Muscle layer of colon (tissue), 2 donors: Measurements from ENCODE around the gene ATP8A2.
"Not testable (repeated sequence)": the region's sequence is repeated elsewhere in the genome, so short reads cannot be mapped to it uniquely, and the experiment has no call there.

Experiments used
- H3K27ac ChIP-seq: one replicate; pipeline ENCODE4 v1.7.0; 2013; ENCODE audit warnings: low read depth, mild to moderate bottlenecking, low read length, moderate library complexity
- H3K27me3 ChIP-seq, 2 donors: one replicate each; pipeline ENCODE4 v1.7.0; 2013; ENCODE audit warnings: low read length in 2 of 2, mild to moderate bottlenecking in 2 of 2; ENCODE audit not compliant: insufficient read depth in 2 of 2, control insufficient read depth in 1 of 2
- H3K36me3 ChIP-seq: one replicate; pipeline ENCODE4 v1.7.0; 2013; ENCODE audit warnings: mild to moderate bottlenecking, low read length; ENCODE audit not compliant: insufficient read depth
- H3K4me1 ChIP-seq: one replicate; pipeline ENCODE4 v1.7.0; 2013; ENCODE audit warnings: mild to moderate bottlenecking, low read length; ENCODE audit not compliant: insufficient read depth
- H3K4me3 ChIP-seq, 2 donors: one replicate each; pipeline ENCODE4 v1.7.0; 2013; ENCODE audit warnings: low read length in 2 of 2, low read depth in 1 of 2, mild to moderate bottlenecking in 1 of 2, moderate library complexity in 1 of 2
- H3K9ac ChIP-seq: one replicate; pipeline ENCODE4 v1.7.0; 2013; ENCODE audit warnings: low read length
- H3K9me3 ChIP-seq: one replicate; pipeline ENCODE4 v1.7.0; 2013; ENCODE audit warnings: mild to moderate bottlenecking, low read length
- donor health status: abdominal sarcoma.
- donor health status: Adenocarcinoma of cecum.

Gene ATP8A2

GRCh38 chr13:25821776-25822175, 450.0 kb downstream of the ATP8A2 start:
- no peaks in the 10 kb centered on the region for H3K27me3 ChIP-seq
- no peak overlapping the region for H3K4me3 ChIP-seq
- no peaks in the 10 kb centered on the region for H3K36me3 ChIP-seq
- peaks cover 8% of the 10 kb centered on the region for H3K4me1 ChIP-seq
- no peak overlapping the region for H3K27ac ChIP-seq
- H3K9ac ChIP-seq = no peak overlapping the region
- no peaks in the 10 kb centered on the region for H3K9me3 ChIP-seq

DNA sequence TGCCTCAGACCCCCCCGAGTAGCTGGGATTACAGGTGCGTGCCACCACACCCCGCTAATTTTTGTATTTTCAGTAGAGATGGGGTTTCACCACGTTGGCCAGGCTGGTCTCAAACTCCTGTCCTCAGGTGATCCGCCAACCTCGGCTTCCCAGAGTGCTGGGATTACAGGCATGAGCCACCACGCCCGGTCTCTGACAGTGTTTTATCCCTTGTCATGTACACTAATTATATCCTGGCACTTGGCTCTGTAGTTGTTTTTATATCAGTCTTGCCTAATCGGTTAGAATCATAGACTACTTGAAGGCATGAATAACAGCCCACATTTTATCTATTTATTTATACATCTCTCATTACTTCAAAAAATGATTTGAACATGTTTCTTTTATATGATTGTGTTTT, 455.4 kb downstream of the ATP8A2 start:
- not testable (repeated sequence) for H3K9ac ChIP-seq, H3K27me3 ChIP-seq, H3K27ac ChIP-seq, H3K9me3 ChIP-seq, H3K36me3 ChIP-seq, H3K4me3 ChIP-seq
- H3K4me1 ChIP-seq = peaks cover 16% of the 10 kb centered on the region

- H3K27me3 ChIP-seq = no peaks in the 10 kb centered on the region
- H3K4me3 ChIP-seq = no peak overlapping the region
- H3K27ac ChIP-seq = no peak overlapping the region
- peaks cover 16% of the 10 kb centered on the region for H3K4me1 ChIP-seq
- H3K9ac ChIP-seq = no peak overlapping the region
- H3K36me3 ChIP-seq = no peaks in the 10 kb centered on the region
- no peaks in the 10 kb centered on the region for H3K9me3 ChIP-seq
Measured at GRCh38 chr13:25827831-25828465, 456.2 kb downstream of the ATP8A2 start.

DNA sequence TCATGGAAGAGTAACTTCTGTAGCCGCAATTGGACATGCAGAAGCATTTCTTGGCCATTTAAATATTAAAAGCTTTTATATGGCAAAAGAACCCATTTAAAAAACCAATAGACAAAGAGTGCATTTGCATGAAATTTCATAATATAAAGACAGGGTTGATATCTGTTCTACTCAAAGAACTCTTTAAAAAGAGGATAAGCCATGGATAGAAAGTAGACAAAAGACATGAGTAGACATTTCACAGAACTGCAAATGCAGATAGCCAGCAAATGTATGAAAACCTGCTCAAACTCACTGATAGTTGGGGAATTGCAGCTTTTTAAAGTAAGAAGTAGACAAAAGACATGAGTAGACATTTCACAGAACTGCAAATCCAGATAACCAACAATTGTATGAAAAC, 462.0 kb downstream of the ATP8A2 start:
- Histone ChIP-seq H3K9ac (no peak overlapping the region), H3K4me1 (peaks cover 6% of the 10 kb centered on the region)

DNA sequence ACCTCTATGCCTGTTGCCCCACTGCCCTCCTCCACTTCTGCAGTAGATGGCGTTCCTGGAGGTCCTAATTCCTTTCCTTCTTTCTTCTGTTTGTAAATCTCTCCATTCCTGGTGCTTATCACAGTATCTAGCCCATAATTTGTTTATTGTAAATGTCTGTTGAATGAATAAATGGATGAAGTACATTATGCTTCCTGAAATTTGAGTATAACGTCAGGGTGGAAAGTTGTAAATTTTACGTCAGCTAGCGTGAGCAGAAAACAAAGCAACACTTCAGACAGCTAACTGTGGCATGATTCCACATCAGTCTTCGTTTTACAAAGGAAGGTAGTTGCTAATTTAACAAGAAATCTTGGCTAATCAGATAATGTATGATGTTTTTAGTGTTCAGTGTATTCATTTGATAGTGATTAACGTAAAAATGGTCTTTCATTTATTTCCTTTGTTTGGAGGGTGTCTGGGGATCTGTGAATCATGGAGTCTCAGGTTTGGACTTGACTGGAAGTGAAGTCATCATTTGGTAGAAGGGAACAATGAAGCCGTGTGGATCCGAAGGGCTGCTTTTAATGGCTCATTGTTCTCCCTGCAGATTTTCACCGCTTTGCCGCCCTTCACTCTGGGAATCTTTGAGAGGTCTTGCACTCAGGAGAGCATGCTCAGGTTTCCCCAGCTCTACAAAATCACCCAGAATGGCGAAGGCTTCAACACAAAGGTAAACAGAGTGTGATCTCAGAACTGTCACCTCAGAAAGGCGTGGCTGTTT, 465.0 kb downstream of the ATP8A2 start:
- Histone ChIP-seq H3K27ac (no peak overlapping the region), H3K9ac (no peak overlapping the region)

More for the DNA sequence above, 462.0 kb downstream of the ATP8A2 start:
- Histone ChIP-seq H3K9me3 (no peaks in the 10 kb centered on the region), H3K36me3 (no peaks in the 10 kb centered on the region), H3K27me3 (no peaks in the 10 kb centered on the region), H3K4me3 (no peak overlapping the region), H3K27ac (no peak overlapping the region)

GRCh38 chr13:25839371-25839770, 467.6 kb downstream of the ATP8A2 start:
- Histone ChIP-seq H3K4me1 (no peaks in the 10 kb centered on the region), H3K27ac (no peak overlapping the region), H3K9me3 (no peaks in the 10 kb centered on the region), H3K9ac (no peak overlapping the region), H3K27me3 (no peaks in the 10 kb centered on the region), H3K36me3 (no peaks in the 10 kb centered on the region), H3K4me3 (no peak overlapping the region)

More for the DNA sequence above, 465.0 kb downstream of the ATP8A2 start:
- H3K27me3 ChIP-seq = no peaks in the 10 kb centered on the region
- H3K4me1 ChIP-seq = no peaks in the 10 kb centered on the region
- no peaks in the 10 kb centered on the region for H3K9me3 ChIP-seq
- H3K36me3 ChIP-seq = no peaks in the 10 kb centered on the region
- no peak overlapping the region for H3K4me3 ChIP-seq

DNA sequence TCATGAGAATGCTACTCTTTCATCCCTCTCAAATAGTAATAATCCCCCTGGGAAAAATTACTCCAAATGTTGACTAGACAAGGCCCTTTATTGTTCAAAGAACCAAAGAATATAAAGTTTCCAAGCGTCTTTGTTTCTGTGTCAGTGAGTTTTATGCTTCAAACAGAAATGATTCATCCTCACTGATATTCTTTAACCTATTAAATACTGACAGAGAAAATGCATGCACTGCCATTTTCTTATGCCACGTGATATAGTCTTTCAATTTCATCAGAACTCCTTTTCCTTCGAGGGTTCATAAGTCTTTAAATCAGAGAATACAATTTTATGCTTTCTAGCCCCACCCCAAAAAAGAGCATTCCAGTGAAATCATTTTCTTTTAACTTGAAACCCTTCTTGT, 468.5 kb downstream of the ATP8A2 start:
- no peaks in the 10 kb centered on the region for H3K4me1 ChIP-seq

GRCh38 chr13:25840931-25841330, 469.2 kb downstream of the ATP8A2 start:
- no peak overlapping the region for H3K27ac ChIP-seq
- H3K9ac ChIP-seq = no peak overlapping the region
- no peaks in the 10 kb centered on the region for H3K4me1 ChIP-seq
- H3K36me3 ChIP-seq = no peaks in the 10 kb centered on the region
- no peaks in the 10 kb centered on the region for H3K9me3 ChIP-seq
- no peaks in the 10 kb centered on the region for H3K27me3 ChIP-seq
- H3K4me3 ChIP-seq = no peak overlapping the region

More for the DNA sequence above, 468.5 kb downstream of the ATP8A2 start:
- H3K9ac ChIP-seq = no peak overlapping the region
- H3K27me3 ChIP-seq = no peaks in the 10 kb centered on the region
- no peak overlapping the region for H3K27ac ChIP-seq
- H3K4me3 ChIP-seq = no peak overlapping the region
- no peaks in the 10 kb centered on the region for H3K36me3 ChIP-seq
- no peaks in the 10 kb centered on the region for H3K9me3 ChIP-seq

DNA sequence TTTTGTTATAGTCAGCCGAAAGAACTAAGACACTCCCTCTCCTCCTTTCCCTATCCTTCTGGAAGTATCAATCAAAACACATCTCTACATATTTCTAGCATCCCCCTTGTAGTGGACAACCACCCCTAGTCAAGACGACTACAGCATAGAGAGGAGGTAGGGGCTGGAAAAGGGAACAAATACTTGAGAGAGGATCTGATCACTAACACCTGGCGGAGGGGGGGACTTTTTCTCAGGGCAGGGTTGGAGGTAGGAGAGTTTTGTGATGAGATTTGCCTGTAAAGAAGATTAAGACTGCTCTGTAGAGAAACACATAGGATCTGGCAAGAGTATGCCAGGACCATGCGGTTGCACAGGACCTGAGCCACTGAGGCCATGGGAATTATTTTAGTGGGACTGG, 471.9 kb downstream of the ATP8A2 start:
- H3K36me3 ChIP-seq = no peaks in the 10 kb centered on the region
- no peaks in the 10 kb centered on the region for H3K27me3 ChIP-seq
- no peak overlapping the region for H3K4me3 ChIP-seq

DNA sequence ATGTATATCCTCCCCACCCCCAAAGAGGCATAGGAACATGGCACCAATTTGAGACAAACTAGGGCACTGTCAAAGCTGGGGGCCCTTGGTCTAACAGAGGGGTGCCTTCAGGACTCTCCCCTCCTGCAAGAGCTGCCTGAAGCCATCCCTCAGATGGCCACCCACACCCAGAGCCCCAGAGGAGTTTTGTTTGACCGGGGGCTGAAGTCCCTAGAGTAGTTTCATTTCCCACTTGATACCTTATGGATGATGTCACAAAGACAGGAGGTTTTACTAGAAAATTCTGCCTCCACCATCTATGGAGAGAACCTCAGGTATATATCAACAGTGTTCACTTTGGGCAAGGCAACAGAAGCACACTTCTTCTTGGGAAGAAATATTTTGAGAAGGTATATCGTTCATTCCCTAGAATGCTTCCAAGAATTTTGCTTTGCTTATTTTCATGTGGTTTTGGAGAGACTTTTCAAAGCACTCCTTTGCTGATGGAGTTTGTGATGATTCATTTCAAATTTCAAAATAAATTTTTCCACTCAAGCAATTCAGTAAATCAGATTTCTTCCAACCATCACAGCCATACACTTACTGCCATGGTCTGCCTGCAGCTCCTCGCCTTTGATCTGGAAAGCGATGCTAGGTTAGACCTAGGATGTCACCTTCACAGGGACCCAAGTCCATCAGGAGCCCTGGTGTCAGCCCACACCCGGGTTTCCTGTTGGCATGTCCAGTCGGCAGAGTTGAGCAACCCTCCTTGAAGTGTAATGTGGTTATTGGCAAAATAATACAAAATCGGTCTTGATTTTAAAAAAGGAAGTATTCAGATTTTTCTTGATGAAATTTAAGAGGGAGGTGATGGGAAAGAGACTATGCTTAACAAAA, 473.0 kb downstream of the ATP8A2 start:
- Histone ChIP-seq H3K4me1 (no peaks in the 10 kb centered on the region), H3K27ac (no peak overlapping the region), H3K4me3 (no peak overlapping the region), H3K9me3 (no peaks in the 10 kb centered on the region), H3K9ac (no peak overlapping the region), H3K27me3 (no peaks in the 10 kb centered on the region), H3K36me3 (no peaks in the 10 kb centered on the region)

More for the DNA sequence above, 471.9 kb downstream of the ATP8A2 start:
- Histone ChIP-seq H3K9ac (no peak overlapping the region), H3K27ac (no peak overlapping the region), H3K9me3 (no peaks in the 10 kb centered on the region), H3K4me1 (no peaks in the 10 kb centered on the region)

GRCh38 chr13:25846222-25846984, 474.6 kb downstream of the ATP8A2 start:
- H3K27ac ChIP-seq = no peak overlapping the region
- no peaks in the 10 kb centered on the region for H3K36me3 ChIP-seq
- H3K9ac ChIP-seq = no peak overlapping the region
- no peak overlapping the region for H3K4me3 ChIP-seq
- H3K27me3 ChIP-seq = no peaks in the 10 kb centered on the region
- no peaks in the 10 kb centered on the region for H3K9me3 ChIP-seq
- H3K4me1 ChIP-seq = no peaks in the 10 kb centered on the region
